ENCODE results near the gene BAD. TPM values are rescaled to one million over a fixed set of nuclear protein-coding genes. Genes with fewer than 3 reads are reported as not detected.
"Not testable (repeated sequence)": the region's sequence is repeated elsewhere in the genome, so short reads cannot be mapped to it uniquely, and the experiment has no call there.

BAD gene
- total RNA-seq, 2 donors from 2014 or later = 51.1 to 85.9 TPM

GRCh38 chr11:64327993-64328392, 43.5 kb upstream of the BAD start:
- intact Hi-C loops (cut with DNase I) = no loop called here
- H3K27ac ChIP-seq = no peak overlapping the region
- no peaks in the 10 kb centered on the region for H3K9me3 ChIP-seq
- 53 to 66% methylated on average over 3 of the region's 3 CpGs for WGBS, 2 donors
- TF ChIP-seq POLR2A (IDR thresholded peaks at IDR 0.05) (no peak), CTCF (IDR thresholded peaks at IDR 0.05) (no peak)
- H3K4me3 ChIP-seq = no peak overlapping the region
- no peaks in the 10 kb centered on the region for H3K36me3 ChIP-seq (replicated peaks in 1 of 2; ENCODE audit: insufficient read depth in 1 of 2, low read depth in 2 of 2)
- H3K27me3 ChIP-seq = no peaks in the 10 kb centered on the region
- H3K4me1 ChIP-seq = peaks cover 29% of the 10 kb centered on the region
- no peak for ATAC-seq
- DNase-seq = no peak

- intact Hi-C loops (cut with DNase I) = no loop called here
- TF ChIP-seq CTCF (IDR thresholded peaks at IDR 0.05) (no peak), POLR2A (IDR thresholded peaks at IDR 0.05) (no peak)
- Histone ChIP-seq H3K36me3 (replicated peaks in 1 of 2; ENCODE audit: insufficient read depth in 1 of 2, low read depth in 2 of 2) (peaks cover 0 to 2% of the 10 kb centered on the region in 2 donors), H3K4me1 (peaks cover 26% of the 10 kb centered on the region), H3K27me3 (no peaks in the 10 kb centered on the region), H3K4me3 (no peak overlapping the region), H3K27ac (no peak overlapping the region), H3K9me3 (no peaks in the 10 kb centered on the region)
- 90 to 97% methylated on average over 2 of the region's 2 CpGs for WGBS, 2 donors
- no peak for DNase-seq
- ATAC-seq = no peak
These were observed 42.9 kb upstream of the BAD start for GRCh38 chr11:64327375-64327774.

GRCh38 chr11:64324692-64325469, 40.4 kb upstream of the BAD start:
- Histone ChIP-seq H3K27me3 (no peaks in the 10 kb centered on the region), H3K27ac (no peak overlapping the region), H3K4me1 (peaks cover 34% of the 10 kb centered on the region), H3K9me3 (no peaks in the 10 kb centered on the region), H3K36me3 (replicated peaks in 1 of 2; ENCODE audit: insufficient read depth in 1 of 2, low read depth in 2 of 2) (peaks cover 0 to 2% of the 10 kb centered on the region in 2 donors), H3K4me3 (no peak overlapping the region)
- DNase-seq (no peak), ATAC-seq (no peak)
- TF ChIP-seq CTCF (IDR thresholded peaks at IDR 0.05) (no peak), POLR2A (IDR thresholded peaks at IDR 0.05) (no peak)
- 85 to 92% methylated on average over 11 of the region's 11 CpGs for WGBS, 2 donors
- intact Hi-C loops (cut with DNase I) = no loop called here

- DNase-seq; H3K9me3 ChIP-seq; ATAC-seq; H3K27ac ChIP-seq; H3K36me3 ChIP-seq (replicated peaks in 1 of 2; ENCODE audit: insufficient read depth in 1 of 2, low read depth in 2 of 2); intact Hi-C loops (cut with DNase I); H3K4me3 ChIP-seq; H3K27me3 ChIP-seq: not testable (repeated sequence)
- peaks cover 34% of the 10 kb centered on the region for H3K4me1 ChIP-seq
- WGBS, 2 donors = 80 to 94% methylated on average over 2 of the region's 4 CpGs
These were observed 39.5 kb upstream of the BAD start for GRCh38 chr11:64323984-64324383.

GRCh38 chr11:64323373-64323772, 38.9 kb upstream of the BAD start:
- 76 to 80% methylated on average over 1 to 5 of the region's 5 CpGs for whole genome bisulfite sequencing, 2 donors
- no peak for DNase-seq
- no peak for TF ChIP-seq POLR2A (IDR thresholded peaks at IDR 0.05)
- Histone ChIP-seq H3K9me3 (no peaks in the 10 kb centered on the region), H3K27me3 (no peaks in the 10 kb centered on the region), H3K4me3 (no peak overlapping the region), H3K36me3 (replicated peaks in 1 of 2; ENCODE audit: insufficient read depth in 1 of 2, low read depth in 2 of 2) (peaks cover 0 to 2% of the 10 kb centered on the region in 2 donors), H3K27ac (no peak overlapping the region), H3K4me1 (peaks cover 33% of the 10 kb centered on the region)
- intact Hi-C loops (cut with DNase I) = no loop called here
- ATAC-seq = no peak

DNA sequence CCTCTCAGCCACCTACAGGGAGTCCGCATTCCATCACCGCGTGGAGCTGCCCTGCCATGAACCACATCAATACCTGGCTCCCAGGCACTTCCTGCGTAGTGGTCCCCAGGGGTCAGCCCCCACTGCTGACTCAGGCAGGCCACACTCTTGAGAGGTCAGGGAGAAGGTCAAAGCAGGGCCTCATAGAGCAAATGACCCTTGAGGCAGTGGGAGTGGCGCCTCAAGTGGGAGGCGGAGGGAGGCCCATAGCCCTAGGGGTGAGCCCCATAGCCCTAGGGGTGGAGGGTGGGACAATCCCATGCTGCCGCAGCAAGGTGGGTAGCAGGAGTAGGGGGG, 38.4 kb upstream of the BAD start:
- ATAC-seq (no peak), DNase-seq (no peak)
- Histone ChIP-seq H3K27ac (peak overlapping the region in 1 of 4 donors; percentile 24), H3K27me3 (no peaks in the 10 kb centered on the region), H3K4me1 (peaks cover 33% of the 10 kb centered on the region), H3K4me3 (no peak overlapping the region), H3K36me3 (replicated peaks in 1 of 2; ENCODE audit: insufficient read depth in 1 of 2, low read depth in 2 of 2) (peaks cover 0 to 2% of the 10 kb centered on the region in 2 donors), H3K9me3 (no peaks in the 10 kb centered on the region)
- intact Hi-C loops (cut with DNase I) = no loop called here
- no peak for TF ChIP-seq CTCF (IDR thresholded peaks at IDR 0.05)
- 86 to 96% methylated on average over 4 to 7 of the region's 7 CpGs for WGBS, 2 donors

All from body of pancreas (tissue), 4 donors.